ENCODE data around the gene COX6B2.

- TF ChIP-seq POLR2AphosphoS5 (IDR thresholded peaks at IDR 0.05; ENCODE audit: insufficient read depth, low read depth, low read length), result no peak
- TF ChIP-seq, protein P1, sequence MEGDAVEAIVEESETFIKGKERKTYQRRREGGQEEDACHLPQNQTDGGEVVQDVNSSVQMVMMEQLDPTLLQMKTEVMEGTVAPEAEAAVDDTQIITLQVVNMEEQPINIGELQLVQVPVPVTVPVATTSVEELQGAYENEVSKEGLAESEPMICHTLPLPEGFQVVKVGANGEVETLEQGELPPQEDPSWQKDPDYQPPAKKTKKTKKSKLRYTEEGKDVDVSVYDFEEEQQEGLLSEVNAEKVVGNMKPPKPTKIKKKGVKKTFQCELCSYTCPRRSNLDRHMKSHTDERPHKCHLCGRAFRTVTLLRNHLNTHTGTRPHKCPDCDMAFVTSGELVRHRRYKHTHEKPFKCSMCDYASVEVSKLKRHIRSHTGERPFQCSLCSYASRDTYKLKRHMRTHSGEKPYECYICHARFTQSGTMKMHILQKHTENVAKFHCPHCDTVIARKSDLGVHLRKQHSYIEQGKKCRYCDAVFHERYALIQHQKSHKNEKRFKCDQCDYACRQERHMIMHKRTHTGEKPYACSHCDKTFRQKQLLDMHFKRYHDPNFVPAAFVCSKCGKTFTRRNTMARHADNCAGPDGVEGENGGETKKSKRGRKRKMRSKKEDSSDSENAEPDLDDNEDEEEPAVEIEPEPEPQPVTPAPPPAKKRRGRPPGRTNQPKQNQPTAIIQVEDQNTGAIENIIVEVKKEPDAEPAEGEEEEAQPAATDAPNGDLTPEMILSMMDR (IDR thresholded peaks at IDR 0.05; ENCODE audit: extremely low read depth in 1 of 2, insufficient read depth in 1 of 2, low read depth in 1 of 2, low read length in 2 of 2), result no peak
- TF ChIP-seq, protein P2, sequence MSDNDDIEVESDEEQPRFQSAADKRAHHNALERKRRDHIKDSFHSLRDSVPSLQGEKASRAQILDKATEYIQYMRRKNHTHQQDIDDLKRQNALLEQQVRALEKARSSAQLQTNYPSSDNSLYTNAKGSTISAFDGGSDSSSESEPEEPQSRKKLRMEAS (IDR thresholded peaks at IDR 0.05; ENCODE audit: insufficient read depth, insufficient read length), result no peak
- no peak for TF ChIP-seq POLR2A (IDR thresholded peaks at IDR 0.05; ENCODE audit: low read depth, low read length)
- no peak for TF ChIP-seq GATA2 (IDR thresholded peaks at IDR 0.05; ENCODE audit: insufficient read depth, insufficient read length, low read depth, low read length)
Observed at GRCh38 chr19:55402509-55402908, 48.0 kb upstream of the COX6B2 start.
